ENCODE results near the gene WDR90. TPM values are rescaled to one million over a fixed set of nuclear protein-coding genes. Genes with fewer than 3 reads are reported as not detected.
A peak's percentile ranks its signal among the peaks of the same experiment; 100 is the strongest.

Gene WDR90
- total RNA-seq, 2 donors from 2014 or later = 36.1 to 101 TPM

DNA sequence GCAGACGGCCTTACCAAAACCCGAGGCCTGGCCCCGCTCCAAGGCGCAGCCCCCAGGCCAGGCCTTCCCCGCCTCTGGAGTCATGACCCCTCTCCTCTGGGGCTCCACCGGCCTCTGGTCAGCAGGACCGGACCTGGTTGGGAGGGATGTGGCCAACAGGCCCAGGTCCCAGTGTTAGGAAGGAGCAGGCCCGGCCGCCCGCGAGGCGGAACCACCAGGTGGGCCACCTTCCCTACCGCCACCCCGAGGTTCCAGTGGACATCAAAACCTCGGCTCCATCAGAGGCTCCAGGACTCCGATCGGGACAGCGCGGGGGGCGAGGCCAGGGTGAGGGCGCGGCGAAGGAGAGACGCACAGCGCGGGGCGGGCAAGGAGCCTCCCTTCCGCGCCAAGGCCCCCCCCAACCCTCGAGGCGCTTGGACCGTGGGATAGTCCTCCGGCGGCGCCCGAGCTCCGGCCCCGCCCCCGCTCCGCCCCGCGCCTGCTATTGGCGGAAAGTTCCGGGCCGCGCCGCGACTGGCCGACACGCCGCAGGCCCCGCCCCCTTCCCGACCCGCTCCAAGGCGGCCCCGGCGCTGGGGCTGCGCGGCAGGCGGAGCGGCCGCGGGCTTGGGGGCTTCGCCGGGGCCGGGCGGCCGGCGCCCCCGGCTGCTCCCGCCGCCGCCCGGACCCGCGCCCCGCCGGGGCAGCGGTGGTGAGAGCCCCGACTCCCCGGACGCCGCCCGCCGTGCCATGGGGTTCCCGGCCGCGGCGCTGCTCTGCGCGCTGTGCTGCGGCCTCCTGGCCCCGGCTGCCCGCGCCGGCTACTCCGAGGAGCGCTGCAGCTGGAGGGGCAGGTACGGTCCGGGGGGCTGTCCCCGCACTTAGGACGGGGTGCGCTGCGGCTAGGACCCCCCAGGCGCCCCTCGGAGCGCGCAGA, 65.7 kb downstream of the WDR90 start, which contains the start of gene METRN:
METRN (plus strand) TSS at position 561 of the 919 bp plus-strand sequence; CDS start at position 733, 172 bp downstream.
- no peak within 1 kb of the TSS for H3K27ac Mint-ChIP-seq
- DNase-seq (ENCODE audit: low spot score in 2 of 2) = peak; percentile 87 to 97

DNA sequence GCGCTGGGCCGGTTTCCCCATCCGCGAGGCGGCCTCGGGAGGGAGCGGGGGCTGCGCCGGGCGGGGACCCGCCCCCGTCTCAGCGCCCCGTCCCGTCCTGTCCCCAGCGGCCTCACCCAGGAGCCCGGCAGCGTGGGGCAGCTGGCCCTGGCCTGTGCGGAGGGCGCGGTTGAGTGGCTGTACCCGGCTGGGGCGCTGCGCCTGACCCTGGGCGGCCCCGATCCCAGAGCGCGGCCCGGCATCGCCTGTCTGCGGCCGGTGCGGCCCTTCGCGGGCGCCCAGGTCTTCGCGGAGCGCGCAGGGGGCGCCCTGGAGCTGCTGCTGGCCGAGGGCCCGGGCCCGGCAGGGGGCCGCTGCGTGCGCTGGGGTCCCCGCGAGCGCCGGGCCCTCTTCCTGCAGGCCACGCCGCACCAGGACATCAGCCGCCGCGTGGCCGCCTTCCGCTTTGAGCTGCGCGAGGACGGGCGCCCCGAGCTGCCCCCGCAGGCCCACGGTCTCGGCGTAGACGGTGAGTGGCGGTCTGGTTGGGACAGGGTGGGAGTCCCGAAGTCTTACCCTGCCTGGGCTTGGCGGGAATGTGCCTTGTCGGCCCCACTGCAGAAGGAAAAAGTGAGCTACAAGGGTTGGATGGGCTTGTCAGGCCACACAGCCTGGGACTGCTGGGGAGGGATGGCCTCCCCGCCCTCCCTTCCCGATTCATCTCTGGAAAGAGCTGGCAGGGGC, 66.5 kb downstream of the WDR90 start:
- DNase-seq (ENCODE audit: low spot score in 2 of 2) (no peak), ATAC-seq (peak; percentile 10 to 22)
- Mint-ChIP-seq H3K27ac (no peak overlapping the region), H3K9me3 (no peaks in the 10 kb centered on the region), H3K36me3 (no peaks in the 10 kb centered on the region)

More for the DNA sequence above, 65.7 kb downstream of the WDR90 start, which contains the start of gene METRN:
- peak; percentile 87 to 90 for ATAC-seq
- Mint-ChIP-seq H3K36me3 (no peaks in the 10 kb centered on the region), H3K9me3 (no peaks in the 10 kb centered on the region)

DNA sequence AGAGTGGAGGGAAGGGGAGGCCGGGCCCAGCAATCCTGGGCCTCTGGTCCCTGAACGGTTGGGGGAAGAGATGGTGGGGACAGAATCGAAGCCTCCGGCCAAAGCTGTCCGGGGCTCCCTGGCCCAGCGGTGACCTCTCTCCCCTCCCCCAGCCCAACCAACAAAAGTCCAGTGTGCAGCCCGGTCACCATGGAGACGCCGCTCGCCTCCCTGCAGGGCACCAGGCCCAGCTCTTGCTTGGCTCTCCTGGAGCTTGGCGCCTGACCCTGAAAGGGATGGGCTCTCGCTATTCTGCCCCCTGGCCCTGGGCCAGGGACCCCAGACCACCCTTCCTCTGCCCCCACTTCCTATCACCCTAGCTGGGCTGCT, 67.0 kb downstream of the WDR90 start:
- no peaks in the 10 kb centered on the region for H3K36me3 Mint-ChIP-seq
- DNase-seq (ENCODE audit: low spot score in 2 of 2) (no peak), ATAC-seq (no peak)
- H3K9me3 Mint-ChIP-seq = no peaks in the 10 kb centered on the region
- H3K27ac Mint-ChIP-seq = no peak overlapping the region

DNA sequence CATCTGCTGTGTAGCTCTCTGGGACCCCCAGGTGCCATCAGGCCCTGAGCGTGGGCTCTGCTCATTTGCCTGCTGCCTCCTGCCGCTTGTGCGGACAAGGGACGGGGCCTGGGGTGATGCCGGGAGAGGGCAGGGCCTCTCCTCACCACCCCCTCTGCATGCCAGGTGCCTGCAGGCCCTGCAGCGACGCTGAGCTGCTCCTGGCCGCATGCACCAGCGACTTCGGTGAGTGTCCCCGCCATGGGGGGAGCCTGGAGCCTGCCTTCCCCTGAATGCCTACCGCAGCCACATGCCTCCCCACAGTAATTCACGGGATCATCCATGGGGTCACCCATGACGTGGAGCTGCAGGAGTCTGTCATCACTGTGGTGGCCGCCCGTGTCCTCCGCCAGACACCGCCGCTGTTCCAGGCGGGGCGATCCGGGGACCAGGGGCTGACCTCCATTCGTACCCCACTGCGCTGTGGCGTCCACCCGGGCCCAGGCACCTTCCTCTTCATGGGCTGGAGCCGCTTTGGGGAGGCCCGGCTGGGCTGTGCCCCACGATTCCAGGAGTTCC, 67.7 kb downstream of the WDR90 start:
- H3K36me3 Mint-ChIP-seq = no peaks in the 10 kb centered on the region
- no peaks in the 10 kb centered on the region for H3K9me3 Mint-ChIP-seq
- H3K27ac Mint-ChIP-seq = no peak overlapping the region
- DNase-seq (ENCODE audit: low spot score in 2 of 2) (no peak), ATAC-seq (no peak)

Other genes starting within 250 kb of the WDR90 start
- 10 to 100 TPM; 12.6 to 14.6 TPM for gene DECR2, start 247.5 kb upstream of the WDR90 start, total RNA-seq
- 10 to 100 TPM; 18.6 to 32.0 TPM for gene RAB11FIP3, start 223.7 kb upstream of the WDR90 start, total RNA-seq
- 10 to 100 TPM; 55.5 to 76.5 TPM for gene CAPN15, start 121.7 kb upstream of the WDR90 start, total RNA-seq
- not detected for gene PRR35, start 89.0 kb upstream of the WDR90 start, total RNA-seq
- gene NHLRC4, start 82.4 kb upstream of the WDR90 start, total RNA-seq = 1 to 10 TPM in 1 of 2 donors, under 1 TPM in 1; 0.59 to 1.8 TPM
- gene PIGQ, start 79.4 kb upstream of the WDR90 start, total RNA-seq = 10 to 100 TPM; 21.9 to 24.2 TPM
- 10 to 100 TPM; 12.1 to 13.0 TPM for gene RAB40C, start 59.3 kb upstream of the WDR90 start, total RNA-seq
- under 1 TPM; 0.33 to 0.71 TPM for gene WFIKKN1, start 18.4 kb upstream of the WDR90 start, total RNA-seq
- gene METTL26, start 13.1 kb upstream of the WDR90 start, total RNA-seq = 100 to 1,000 TPM in 1 of 2 donors, 10 to 100 TPM in 1; 47.2 to 120 TPM
- gene MCRIP2, start 7.5 kb upstream of the WDR90 start, total RNA-seq = 10 to 100 TPM; 33.7 to 52.0 TPM
- gene RHOT2, start 18.8 kb downstream of the WDR90 start, total RNA-seq = 100 to 1,000 TPM; 112 to 118 TPM
- gene RHBDL1, start 26.3 kb downstream of the WDR90 start, total RNA-seq = 1 to 10 TPM; 1.3 to 4.6 TPM
- gene STUB1, start 31.0 kb downstream of the WDR90 start, total RNA-seq = 10 to 100 TPM; 61.2 to 69.9 TPM
- gene JMJD8, start 35.0 kb downstream of the WDR90 start, total RNA-seq = 10 to 100 TPM; 11.0 to 24.7 TPM
- gene WDR24, start 41.0 kb downstream of the WDR90 start, total RNA-seq = 10 to 100 TPM; 16.0 to 19.1 TPM
- 10 to 100 TPM in 1 of 2 donors, 1 to 10 TPM in 1; 2.8 to 16.4 TPM for gene FBXL16, start 56.4 kb downstream of the WDR90 start, total RNA-seq
- gene METRN, start 65.8 kb downstream of the WDR90 start, total RNA-seq = 10 to 100 TPM; 10.1 to 14.7 TPM
- gene ANTKMT, start 71.8 kb downstream of the WDR90 start, total RNA-seq = 10 to 100 TPM; 17.6 to 22.6 TPM
- gene CCDC78, start 77.1 kb downstream of the WDR90 start, total RNA-seq = 10 to 100 TPM in 1 of 2 donors, 1 to 10 TPM in 1; 6.2 to 10.7 TPM
- gene HAGHL, start 77.7 kb downstream of the WDR90 start, total RNA-seq = 10 to 100 TPM; 22.2 to 24.5 TPM
- gene CIAO3, start 91.6 kb downstream of the WDR90 start, total RNA-seq = 100 to 1,000 TPM in 1 of 2 donors, 10 to 100 TPM in 1; 41.7 to 122 TPM
- gene MSLN, start 111.4 kb downstream of the WDR90 start, total RNA-seq = not detected
- gene RPUSD1, start 139.0 kb downstream of the WDR90 start, total RNA-seq = 10 to 100 TPM; 11.2 to 27.1 TPM
- 100 to 1,000 TPM in 1 of 2 donors, 10 to 100 TPM in 1; 98.7 to 116 TPM for gene CHTF18, start 139.3 kb downstream of the WDR90 start, total RNA-seq
- gene GNG13, start 151.4 kb downstream of the WDR90 start, total RNA-seq = not detected

Measured in activated naive CD4-positive, alpha-beta T cell treated with anti-CD3 and anti-CD28 coated beads, Interleukin-2, amount 50 U/mL, for 72 hours (primary cell).